22Rv1 (cell line): ENCODE results near the gene ALDH1A2.
"Not testable (repeated sequence)": the region's sequence is repeated elsewhere in the genome, so short reads cannot be mapped to it uniquely, and the experiment has no call there.

ENCODE experiments used
- H3K27ac ChIP-seq: fragments of 450-650 bp; 2 replicates; pipeline ENCODE4 v1.5.1; 2017
- ZFX ChIP-seq: fragments of 450-650 bp; IDR thresholded peaks from 2 replicates; pipeline ENCODE4 v1.6.1; 2017; ENCODE audit warnings: antibody characterized with exemption, borderline replicate concordance
- TF ChIP-seq, protein P1 (sequence below): fragments of 450-650 bp; IDR thresholded peaks from 2 replicates; pipeline ENCODE4 v1.5.1; 2017; ENCODE audit warnings: mild to moderate bottlenecking

Gene ALDH1A2

GRCh38 chr15:58065445-58066041, at the start of gene ALDH1A2:
Gene ALDH1A2, minus strand, starts transcription at chr15:58065711. Its CDS starts 61 bp downstream, at chr15:58065650.
- no peak within 1 kb of the TSS for H3K27ac ChIP-seq

DNA sequence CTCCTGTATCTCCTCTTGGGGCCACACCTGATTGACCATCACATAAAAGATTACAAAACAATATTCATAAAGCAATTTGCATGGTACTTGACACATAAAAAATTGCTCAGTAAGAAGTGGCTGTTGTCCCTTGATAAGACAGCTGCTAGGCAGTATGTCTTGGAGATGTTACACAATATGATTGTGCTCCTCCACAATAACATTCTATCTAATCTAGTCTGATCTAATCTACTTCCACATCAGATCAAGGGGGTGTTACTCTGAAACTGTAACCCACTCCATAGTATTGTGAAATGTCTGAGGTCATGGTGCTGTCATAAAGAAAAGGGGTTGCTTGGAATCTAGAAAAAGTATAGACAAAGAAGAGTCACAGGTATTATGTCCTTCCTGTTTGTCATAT, 49.3 kb upstream of the ALDH1A2 start:
- no peak for TF ChIP-seq ZFX
- TF ChIP-seq, protein P1, sequence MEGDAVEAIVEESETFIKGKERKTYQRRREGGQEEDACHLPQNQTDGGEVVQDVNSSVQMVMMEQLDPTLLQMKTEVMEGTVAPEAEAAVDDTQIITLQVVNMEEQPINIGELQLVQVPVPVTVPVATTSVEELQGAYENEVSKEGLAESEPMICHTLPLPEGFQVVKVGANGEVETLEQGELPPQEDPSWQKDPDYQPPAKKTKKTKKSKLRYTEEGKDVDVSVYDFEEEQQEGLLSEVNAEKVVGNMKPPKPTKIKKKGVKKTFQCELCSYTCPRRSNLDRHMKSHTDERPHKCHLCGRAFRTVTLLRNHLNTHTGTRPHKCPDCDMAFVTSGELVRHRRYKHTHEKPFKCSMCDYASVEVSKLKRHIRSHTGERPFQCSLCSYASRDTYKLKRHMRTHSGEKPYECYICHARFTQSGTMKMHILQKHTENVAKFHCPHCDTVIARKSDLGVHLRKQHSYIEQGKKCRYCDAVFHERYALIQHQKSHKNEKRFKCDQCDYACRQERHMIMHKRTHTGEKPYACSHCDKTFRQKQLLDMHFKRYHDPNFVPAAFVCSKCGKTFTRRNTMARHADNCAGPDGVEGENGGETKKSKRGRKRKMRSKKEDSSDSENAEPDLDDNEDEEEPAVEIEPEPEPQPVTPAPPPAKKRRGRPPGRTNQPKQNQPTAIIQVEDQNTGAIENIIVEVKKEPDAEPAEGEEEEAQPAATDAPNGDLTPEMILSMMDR: no peak
- H3K27ac ChIP-seq: no peak overlapping the region

More at GRCh38 chr15:58065445-58066041, at the start of gene ALDH1A2:
- TF ChIP-seq, protein P1: no peak
- TF ChIP-seq ZFX: no peak

- TF ChIP-seq ZFX: no peak
- TF ChIP-seq, protein P1: no peak
- H3K27ac ChIP-seq: no peak overlapping the region
These were observed 48.9 kb upstream of the ALDH1A2 start for GRCh38 chr15:58114388-58114787.

DNA sequence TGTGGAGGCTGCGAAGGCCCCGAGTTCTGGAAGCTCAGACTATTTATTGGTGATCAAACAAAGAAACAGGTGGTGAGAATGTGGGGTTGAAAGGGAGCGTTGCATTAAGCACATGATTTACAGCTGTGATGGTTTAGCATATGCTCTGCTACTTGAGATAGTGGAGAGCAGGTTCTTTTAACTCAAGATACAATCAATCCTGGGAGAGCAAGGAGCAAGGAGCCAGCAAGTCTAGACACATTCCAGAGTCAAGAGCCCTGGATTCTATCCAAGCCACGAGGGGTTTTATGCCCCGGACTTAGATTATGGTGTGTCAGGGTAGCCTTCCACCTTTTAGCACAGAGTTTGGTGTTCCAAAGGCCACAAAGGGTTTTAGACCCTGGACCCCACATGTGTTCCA, 47.8 kb upstream of the ALDH1A2 start:
- H3K27ac ChIP-seq: not testable (repeated sequence)

- H3K27ac ChIP-seq: no peak overlapping the region
- TF ChIP-seq, protein P1: no peak
- TF ChIP-seq ZFX: no peak
These were observed 46.2 kb upstream of the ALDH1A2 start for GRCh38 chr15:58111718-58112104.

DNA sequence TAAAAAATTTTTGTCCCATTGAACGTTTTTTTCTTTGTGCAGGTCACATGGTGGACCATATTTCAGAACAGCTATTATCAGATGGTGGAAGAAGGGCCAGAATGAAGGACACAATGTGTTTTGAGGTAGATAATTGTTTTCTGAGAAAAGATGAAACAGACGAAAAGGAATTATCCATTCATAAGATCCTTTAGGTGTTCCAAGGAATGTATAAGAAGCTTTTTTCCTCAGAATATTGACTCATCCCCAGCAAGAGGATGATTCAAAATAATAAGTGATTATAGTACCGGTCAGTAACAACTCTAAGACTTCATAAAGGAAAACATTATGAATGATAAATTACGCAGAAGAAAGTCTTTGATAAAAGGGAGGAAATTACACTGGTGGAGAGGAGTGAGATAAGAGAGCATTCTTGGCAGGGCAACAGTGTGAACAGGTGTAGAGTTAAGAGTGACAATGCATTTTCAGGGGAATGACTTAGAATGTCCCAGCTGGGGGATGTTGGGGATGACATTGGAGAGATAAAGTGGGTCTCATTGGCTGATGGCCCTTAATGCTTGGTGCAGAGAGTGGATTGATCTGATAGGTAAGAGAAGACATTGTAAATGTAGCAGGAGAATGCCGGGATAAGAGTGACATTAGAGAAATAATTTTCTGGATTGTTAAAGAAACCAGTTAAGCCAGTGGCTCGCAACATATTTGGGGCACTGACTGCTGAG, 45.6 kb upstream of the ALDH1A2 start:
- no peak overlapping the region for H3K27ac ChIP-seq
- TF ChIP-seq, protein P1: no peak
- TF ChIP-seq ZFX: no peak

GRCh38 chr15:58109419-58109818, 43.9 kb upstream of the ALDH1A2 start:
- H3K27ac ChIP-seq: no peak overlapping the region
- no peak for TF ChIP-seq ZFX
- TF ChIP-seq, protein P1: no peak
